Right atrium auricular region (tissue), 2 donors: ENCODE results near the gene SLC12A3. TPM values are rescaled to one million over a fixed set of nuclear protein-coding genes. Genes with fewer than 3 reads are reported as not detected.

Experiments
- DNase-seq: peaks from one replicate; pipeline ENCODE4 v3.0.0-alpha.2; 2019; ENCODE audit warnings: low spot score
- H3K27ac ChIP-seq, 2 donors: fragments of 200-600 bp; sonication (generic); 1 replicate in 1 of 2; 2 replicates in 1 of 2; pipeline ENCODE4 v1.5.1; 2016 to 2019
- H3K27me3 ChIP-seq, 2 donors: fragments of 200-600 bp; sonication (generic); one replicate each; pipeline versions ENCODE4 v1.5.1 to v1.6.0; 2017 to 2019
- H3K36me3 ChIP-seq: fragments of 200-600 bp; sonication (generic); one replicate; pipeline ENCODE4 v1.5.1; 2016
- H3K4me1 ChIP-seq, 2 donors: fragments of 200-600 bp; sonication (generic); one replicate each; pipeline versions ENCODE4 v1.5.1 to v1.6.0; 2017 to 2019
- H3K4me3 ChIP-seq, 2 donors: fragments of 200-600 bp; sonication (generic); 1 replicate in 1 of 2; 2 replicates in 1 of 2; pipeline ENCODE4 v1.5.1; 2017 to 2019; ENCODE audit warnings: mild to moderate bottlenecking in 1 of 2, moderate library complexity in 1 of 2
- H3K9me3 ChIP-seq, 2 donors: fragments of 200-600 bp; sonication (generic); one replicate each; pipeline ENCODE4 v1.5.1; 2019
- total RNA-seq, 2 donors: library from RNA; depleted of rRNA; stranded (reverse); fragments of >200 nt; gene quantifications; one replicate each; pipeline ENCODE4 v1.1.0, GENCODE V29; 2016
- TF ChIP-seq, protein P1 (sequence below), 2 donors: fragments of 200-600 bp; sonication (generic); IDR thresholded peaks; one replicate each; pipeline ENCODE4 v1.5.1; 2019; ENCODE audit warnings: antibody characterized with exemption in 2 of 2

Gene SLC12A3
- total RNA-seq, 2 donors from 2014 or later, result not detected

DNA sequence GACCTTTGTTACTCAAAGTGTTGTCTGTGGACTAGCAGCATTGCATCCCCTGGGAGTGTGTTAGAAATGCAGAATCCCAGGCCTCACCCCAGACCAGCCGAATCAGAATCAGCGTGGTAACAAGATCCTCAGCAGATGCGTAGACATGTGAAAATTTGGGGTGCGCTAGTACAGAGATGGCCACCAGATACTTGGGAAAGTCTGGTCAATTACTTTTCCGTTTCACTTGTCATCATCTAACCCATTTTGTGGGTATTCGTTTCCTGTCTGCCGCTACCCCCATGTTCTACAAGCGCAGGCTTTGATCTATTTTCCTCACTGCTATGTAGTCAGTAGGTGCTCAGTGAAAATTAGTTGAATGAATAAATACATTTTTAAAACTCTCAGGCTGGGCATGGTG lies 33.8 kb downstream of the SLC12A3 start:
- H3K4me3 ChIP-seq, result no peak overlapping the region
- H3K9me3 ChIP-seq, result no peaks in the 10 kb centered on the region
- H3K36me3 ChIP-seq, result no peaks in the 10 kb centered on the region
- no peaks in the 10 kb centered on the region for H3K4me1 ChIP-seq
- DNase-seq, result no peak
- TF ChIP-seq, protein P1, sequence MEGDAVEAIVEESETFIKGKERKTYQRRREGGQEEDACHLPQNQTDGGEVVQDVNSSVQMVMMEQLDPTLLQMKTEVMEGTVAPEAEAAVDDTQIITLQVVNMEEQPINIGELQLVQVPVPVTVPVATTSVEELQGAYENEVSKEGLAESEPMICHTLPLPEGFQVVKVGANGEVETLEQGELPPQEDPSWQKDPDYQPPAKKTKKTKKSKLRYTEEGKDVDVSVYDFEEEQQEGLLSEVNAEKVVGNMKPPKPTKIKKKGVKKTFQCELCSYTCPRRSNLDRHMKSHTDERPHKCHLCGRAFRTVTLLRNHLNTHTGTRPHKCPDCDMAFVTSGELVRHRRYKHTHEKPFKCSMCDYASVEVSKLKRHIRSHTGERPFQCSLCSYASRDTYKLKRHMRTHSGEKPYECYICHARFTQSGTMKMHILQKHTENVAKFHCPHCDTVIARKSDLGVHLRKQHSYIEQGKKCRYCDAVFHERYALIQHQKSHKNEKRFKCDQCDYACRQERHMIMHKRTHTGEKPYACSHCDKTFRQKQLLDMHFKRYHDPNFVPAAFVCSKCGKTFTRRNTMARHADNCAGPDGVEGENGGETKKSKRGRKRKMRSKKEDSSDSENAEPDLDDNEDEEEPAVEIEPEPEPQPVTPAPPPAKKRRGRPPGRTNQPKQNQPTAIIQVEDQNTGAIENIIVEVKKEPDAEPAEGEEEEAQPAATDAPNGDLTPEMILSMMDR (IDR thresholded peaks at IDR 0.05), result no peak
- H3K27me3 ChIP-seq, result no peaks in the 10 kb centered on the region
- no peak overlapping the region for H3K27ac ChIP-seq

GRCh38 chr16:56903866-56904265 lies 38.9 kb downstream of the SLC12A3 start:
- TF ChIP-seq, protein P1 (IDR thresholded peaks at IDR 0.05), result no peak
- Histone ChIP-seq H3K36me3 (no peaks in the 10 kb centered on the region), H3K9me3 (no peaks in the 10 kb centered on the region), H3K4me3 (no peak overlapping the region), H3K4me1 (no peaks in the 10 kb centered on the region), H3K27ac (no peak overlapping the region), H3K27me3 (no peaks in the 10 kb centered on the region)
- DNase-seq, result no peak

DNA sequence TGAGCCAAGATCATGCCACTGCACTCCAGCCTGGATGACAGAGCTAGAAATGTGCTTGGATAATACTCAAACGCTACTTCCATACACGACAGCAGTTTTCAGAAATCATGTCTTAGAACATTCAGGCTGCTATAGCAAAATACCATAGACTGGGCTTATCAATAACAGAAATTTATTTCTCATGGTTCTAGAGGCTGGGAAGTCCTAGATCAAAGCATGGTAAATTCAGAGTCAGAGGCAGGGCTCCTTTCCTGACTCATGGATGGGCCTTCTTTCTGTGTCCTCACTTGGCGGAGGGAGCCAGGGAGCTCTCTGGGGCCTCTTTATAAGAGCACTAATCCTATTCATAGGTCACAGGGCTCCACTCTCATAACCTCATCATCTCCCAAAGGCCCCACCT lies 42.4 kb downstream of the SLC12A3 start:
- Histone ChIP-seq H3K9me3 (no peaks in the 10 kb centered on the region), H3K36me3 (no peaks in the 10 kb centered on the region), H3K4me3 (no peak overlapping the region), H3K4me1 (peaks cover 0 to 11% of the 10 kb centered on the region in 2 donors), H3K27ac (no peak overlapping the region), H3K27me3 (no peaks in the 10 kb centered on the region)
- TF ChIP-seq, protein P1 (IDR thresholded peaks at IDR 0.05), result no peak
- DNase-seq, result no peak

DNA sequence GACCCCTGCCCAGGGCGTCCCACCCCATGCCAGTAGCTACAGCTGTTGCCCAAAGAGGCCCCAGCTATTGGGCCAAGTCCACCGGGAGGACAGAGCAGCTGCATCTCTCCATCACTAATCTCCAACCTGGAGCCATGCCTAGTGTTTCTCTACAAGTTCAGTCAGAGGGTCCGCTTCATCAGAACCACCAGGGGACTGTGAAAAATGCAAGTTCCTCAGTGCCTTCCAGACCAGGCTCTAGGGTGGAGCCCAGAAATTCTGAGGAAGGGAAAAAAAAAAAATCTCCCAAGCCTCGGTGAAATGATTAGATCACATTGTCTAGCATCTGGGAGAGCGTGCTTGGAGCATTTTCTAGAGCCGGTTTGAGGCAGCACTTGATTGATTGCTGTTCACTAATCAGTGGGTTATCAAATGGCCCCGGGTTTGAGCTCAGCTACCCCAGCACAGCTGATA lies 44.5 kb downstream of the SLC12A3 start:
- Histone ChIP-seq H3K36me3 (no peaks in the 10 kb centered on the region), H3K9me3 (no peaks in the 10 kb centered on the region), H3K4me3 (no peak overlapping the region), H3K4me1 (peaks cover 0 to 23% of the 10 kb centered on the region in 2 donors), H3K27ac (no peak overlapping the region), H3K27me3 (no peaks in the 10 kb centered on the region)
- TF ChIP-seq, protein P1 (IDR thresholded peaks at IDR 0.05), result no peak
- no peak for DNase-seq

DNA sequence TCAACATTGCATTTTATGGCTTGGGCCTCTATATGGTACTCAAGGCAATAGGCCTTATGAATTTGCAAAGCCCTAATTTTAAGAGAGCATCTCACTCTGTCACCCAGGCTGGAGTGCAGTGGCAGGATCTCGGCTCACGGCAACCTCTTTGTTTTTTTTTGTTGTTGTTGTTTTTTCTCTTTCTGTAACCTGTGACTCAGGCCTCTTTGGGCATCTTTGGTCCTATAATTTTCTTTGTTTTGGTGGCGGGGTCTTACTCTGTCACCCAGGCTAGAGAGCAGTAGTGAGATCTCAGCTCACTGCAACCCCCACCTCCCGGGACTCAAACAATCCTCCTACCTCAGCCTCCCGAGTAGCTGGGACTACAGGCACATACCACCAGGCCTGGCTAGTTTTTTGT lies 45.1 kb downstream of the SLC12A3 start:
- H3K4me3 ChIP-seq, result no peak overlapping the region
- H3K4me1 ChIP-seq, result peaks cover 0 to 28% of the 10 kb centered on the region in 2 donors
- TF ChIP-seq, protein P1 (IDR thresholded peaks at IDR 0.05), result no peak
- H3K9me3 ChIP-seq, result no peaks in the 10 kb centered on the region
- DNase-seq, result no peak
- H3K27ac ChIP-seq, result peak overlapping the region in 1 of 2 donors; percentile 14
- no peaks in the 10 kb centered on the region for H3K27me3 ChIP-seq
- H3K36me3 ChIP-seq, result no peaks in the 10 kb centered on the region
